OCI-LY7 (cell line): ENCODE measurements around the gene PNMA6F. TPM values are rescaled to one million over a fixed set of nuclear protein-coding genes. Genes with fewer than 3 reads are reported as not detected.

Experiments
- BruUV-seq: library from RNA; stranded (reverse); fragments of 400-500 nt; replicated peaks from 2 replicates; lab custom pipeline; 2021; lab: Mats Ljungman, UMichigan
- CTCF ChIA-PET: fragments of 300-600 bp; sonication (Branson Sonifier 250); formaldehyde crosslinking; loops from one replicate; lab custom pipeline; 2022; ENCODE audit warnings: antibody characterized with exemption; ENCODE audit not compliant: unreplicated experiment; lab: Charles Lee
- POLR2A ChIA-PET: fragments of 300-600 bp; sonication (Branson Sonifier 250); formaldehyde crosslinking; loops from one replicate; lab custom pipeline; 2022; ENCODE audit warnings: antibody characterized with exemption; lab: Charles Lee
- DNase-seq: peaks from one replicate; pipeline ENCODE4 v3.0.0-alpha.2; 2015; ENCODE audit warnings: low spot score
- H2AFZ ChIP-seq: fragments of 200-600 bp; sonication (generic), shearing (Covaris generic); 2 replicates; pipeline ENCODE4 v1.6.1; 2014; ENCODE audit warnings: mild to moderate bottlenecking, antibody characterized with exemption, low read length, moderate library complexity
- H3K27ac ChIP-seq: fragments of 200-600 bp; sonication (generic); 2 replicates; pipeline ENCODE4 v1.5.1; 2014; ENCODE audit warnings: mixed run types, low read depth, mild to moderate bottlenecking, moderate library complexity, low read length, inconsistent platforms; ENCODE audit not compliant: poor library complexity, severe bottlenecking
- H3K36me3 ChIP-seq: fragments of 200-600 bp; sonication (generic); 2 replicates; pipeline ENCODE4 v1.6.1; 2014; ENCODE audit warnings: mild to moderate bottlenecking, antibody characterized with exemption, low read length, moderate library complexity, mixed read lengths; ENCODE audit not compliant: insufficient read depth
- H3K4me1 ChIP-seq: fragments of 200-600 bp; sonication (generic); 2 replicates; pipeline ENCODE4 v1.5.1; 2014; ENCODE audit warnings: mild to moderate bottlenecking, low read length; ENCODE audit not compliant: insufficient read depth, poor library complexity, severe bottlenecking
- H3K4me2 ChIP-seq: fragments of 200-600 bp; sonication (generic); 2 replicates; pipeline ENCODE4 v1.6.1; 2014; ENCODE audit warnings: mild to moderate bottlenecking, low read length
- H3K4me3 ChIP-seq: fragments of 200-600 bp; sonication (generic); 2 replicates; pipeline ENCODE4 v1.5.1; 2014; ENCODE audit warnings: mild to moderate bottlenecking, low read depth, low read length; ENCODE audit not compliant: poor library complexity, severe bottlenecking
- H3K79me2 ChIP-seq: fragments of 200-600 bp; sonication (generic); 2 replicates; pipeline ENCODE4 v1.6.1; 2016; ENCODE audit warnings: low read depth, mild to moderate bottlenecking, low read length, moderate library complexity, mixed read lengths; ENCODE audit not compliant: insufficient read depth
- H3K9me2 ChIP-seq: fragments of 200-600 bp; sonication (generic); 2 replicates; pipeline ENCODE4 v1.6.1; 2016; ENCODE audit warnings: mild to moderate bottlenecking, low read length, mixed read lengths; ENCODE audit not compliant: insufficient read depth
- H3K9me3 ChIP-seq: fragments of 200-600 bp; sonication (generic); 2 replicates; pipeline ENCODE4 v1.6.1; 2014; ENCODE audit warnings: mild to moderate bottlenecking, mixed run types, low read length, mixed read lengths
- H4K20me1 ChIP-seq: fragments of 200-600 bp; sonication (generic); 2 replicates; pipeline ENCODE4 v1.6.1; 2014; ENCODE audit warnings: mild to moderate bottlenecking, antibody characterized with exemption, low read length, moderate library complexity, mixed read lengths; ENCODE audit not compliant: insufficient read depth
- CTCF ChIP-seq: fragments of 200-600 bp; sonication (generic); conservative IDR thresholded peaks from 2 replicates; pipeline ENCODE4 v1.5.1; 2014; ENCODE audit warnings: mild to moderate bottlenecking, antibody characterized with exemption, low read length, moderate library complexity, mixed read lengths
- EZH2phosphoT487 ChIP-seq: fragments of 200-600 bp; sonication (generic); IDR thresholded peaks from 2 replicates; pipeline ENCODE4 v1.6.1; 2018; ENCODE audit warnings: low read depth, borderline replicate concordance, mild to moderate bottlenecking, mixed run types, antibody characterized with exemption, low read length, moderate library complexity, mixed read lengths
- intact Hi-C: fragments of 100-400 bp; cut with micrococcal nuclease; formaldehyde crosslinking; loops from one replicate; pipeline ENCODE4 v1.10.0; 2022; ENCODE audit not compliant: unreplicated experiment
- total RNA-seq, 2 experiments: library from RNA; depleted of rRNA in 1 of 2; stranded (reverse); fragments of >200 nt in 1 of 2; shearing (Covaris generic) in 1 of 2; gene quantifications; 2 replicates each; pipeline ENCODE4 v1.2.3, GENCODE V29; 2014 to 2022

The PNMA6F gene
- total RNA-seq, 2 experiments from 2014 or later, result not detected

GRCh38 chrX:153303276-153304262 is 18.0 kb downstream of the PNMA6F start:
- H3K4me3 ChIP-seq, result no peak overlapping the region
- peak overlapping the region; percentile 39 for H3K4me2 ChIP-seq
- H3K4me1 ChIP-seq, result peaks cover 13% of the 10 kb centered on the region
- BruUV-seq, result no TSS peak
- no peak overlapping the region for H3K27ac ChIP-seq
- DNase-seq, result peak; percentile 16
- H2AFZ ChIP-seq, result no peak overlapping the region
- ChIA-PET POLR2A (no interaction called here), CTCF (no interaction called here)
- no peaks in the 10 kb centered on the region for H3K9me3 ChIP-seq
- no peaks in the 10 kb centered on the region for H3K79me2 ChIP-seq
- no peak for TF ChIP-seq EZH2phosphoT487
- TF ChIP-seq CTCF, result no peak
- H3K9me2 ChIP-seq, result no peaks in the 10 kb centered on the region
- H4K20me1 ChIP-seq, result no peaks in the 10 kb centered on the region
- intact Hi-C loops, result no loop called here
- H3K36me3 ChIP-seq, result no peaks in the 10 kb centered on the region

GRCh38 chrX:153302796-153303195 is 18.8 kb downstream of the PNMA6F start:
- CTCF ChIA-PET, result no interaction called here
- BruUV-seq, result no TSS peak

More at GRCh38 chrX:153302796-153303195, 18.8 kb downstream of the PNMA6F start:
- DNase-seq, result no peak
- H3K4me2 ChIP-seq, result no peak overlapping the region
- no peak overlapping the region for H2AFZ ChIP-seq
- POLR2A ChIA-PET, result interaction anchor here (0.9 kb wide), 1 partner anchor 70 kb away, joined by 3 read pairs; no protein-coding TSS in a partner anchor
- TF ChIP-seq CTCF (no peak), EZH2phosphoT487 (no peak)
- H3K79me2 ChIP-seq, result no peaks in the 10 kb centered on the region
- no peaks in the 10 kb centered on the region for H4K20me1 ChIP-seq
- no peak overlapping the region for H3K4me3 ChIP-seq
- H3K27ac ChIP-seq, result no peak overlapping the region
- peaks cover 13% of the 10 kb centered on the region for H3K4me1 ChIP-seq
- no peaks in the 10 kb centered on the region for H3K9me3 ChIP-seq
- intact Hi-C loops, result no loop called here
- H3K36me3 ChIP-seq, result no peaks in the 10 kb centered on the region
- no peaks in the 10 kb centered on the region for H3K9me2 ChIP-seq
